Measurements from ENCODE around the gene TRANK1. TPM values are rescaled to one million over a fixed set of nuclear protein-coding genes. Genes with fewer than 3 reads are reported as not detected.
A peak's percentile ranks its signal among the peaks of the same experiment; 100 is the strongest.

TRANK1 gene
- total and polyA plus RNA-seq, 12 donors, result 5.0 to 28.0 (median 14.0) TPM

GRCh38 chr3:36945333-36945980 is 603 bp upstream of the TRANK1 start:
- Histone ChIP-seq H3K4me3 (peak overlapping the region in 1 of 4 donors; percentile 80), H3K4me1 (replicated peaks in 1 of 2) (peaks cover 7 to 21% of the 10 kb centered on the region in 2 donors), H3K27ac (peak overlapping the region in 2 of 5 donors; percentile 78 to 81), H3K27me3 (no peaks in the 10 kb centered on the region), H3K9me3 (replicated peaks in 1 of 3) (peaks cover 0 to 5% (median 0%) of the 10 kb centered on the region in 3 donors), H3K36me3 (replicated peaks in 1 of 2) (no peaks in the 10 kb centered on the region)
- TF ChIP-seq CTCF (IDR thresholded peaks at IDR 0.05), result no peak
- TF ChIP-seq POLR2A (IDR thresholded peaks at IDR 0.05), result no peak
- intact Hi-C loops (cut with DNase I), result no loop called here
- DNase-seq, result no peak
- WGBS, 4 donors, result 82 to 99% (median 86%) methylated on average over 11 to 28 of the region's 28 CpGs

- Histone ChIP-seq H3K9me3 (replicated peaks in 1 of 3) (peaks cover 0 to 5% (median 0%) of the 10 kb centered on the region in 3 donors), H3K27me3 (no peaks in the 10 kb centered on the region), H3K27ac (peak overlapping the region in 4 of 5 donors; percentile 32 to 81 (median 62)), H3K36me3 (replicated peaks in 1 of 2) (no peaks in the 10 kb centered on the region), H3K4me1 (replicated peaks in 1 of 2) (peaks cover 7 to 21% of the 10 kb centered on the region in 2 donors), H3K4me3 (peak overlapping the region; percentile 24 to 89 (median 58))
- TF ChIP-seq POLR2A (IDR thresholded peaks at IDR 0.05), result no peak
- no peak for TF ChIP-seq CTCF (IDR thresholded peaks at IDR 0.05)
- peak; percentile 44 to 67 (median 58) for DNase-seq
- intact Hi-C loops (cut with DNase I), result no loop called here
- 0 to 2% (median 0%) methylated on average over 13 to 56 of the region's 56 CpGs for WGBS, 4 donors
Observed at GRCh38 chr3:36944012-36944640, 728 bp downstream of the TRANK1 start.

- WGBS, 4 donors, result 37 to 50% (median 44%) methylated on average over 10 of the region's 10 CpGs
- Histone ChIP-seq H3K27ac (peak overlapping the region in 1 of 5 donors; percentile 78), H3K27me3 (no peaks in the 10 kb centered on the region), H3K4me3 (peak overlapping the region; percentile 24 to 89 (median 58)), H3K9me3 (replicated peaks in 1 of 3) (peaks cover 0 to 5% (median 0%) of the 10 kb centered on the region in 3 donors), H3K36me3 (replicated peaks in 1 of 2) (no peaks in the 10 kb centered on the region), H3K4me1 (replicated peaks in 1 of 2) (peaks cover 7 to 21% of the 10 kb centered on the region in 2 donors)
- intact Hi-C loops (cut with DNase I), result no loop called here
- TF ChIP-seq POLR2A (IDR thresholded peaks at IDR 0.05), result no peak
- no peak for TF ChIP-seq CTCF (IDR thresholded peaks at IDR 0.05)
- DNase-seq, result no peak
Observed at GRCh38 chr3:36943601-36944000, 1.3 kb downstream of the TRANK1 start.

GRCh38 chr3:36942638-36943248 is 2.1 kb downstream of the TRANK1 start:
- DNase-seq, result no peak
- no peak overlapping the region for H3K4me3 ChIP-seq
- H3K9me3 ChIP-seq (replicated peaks in 1 of 3), result peaks cover 0 to 4% (median 0%) of the 10 kb centered on the region in 3 donors
- H3K4me1 ChIP-seq (replicated peaks in 1 of 2), result peaks cover 7 to 21% of the 10 kb centered on the region in 2 donors
- no peak overlapping the region for H3K27ac ChIP-seq
- no peaks in the 10 kb centered on the region for H3K27me3 ChIP-seq
- H3K36me3 ChIP-seq (replicated peaks in 1 of 2), result no peaks in the 10 kb centered on the region
- intact Hi-C loops (cut with DNase I), result no loop called here
- WGBS, 4 donors, result 96 to 98% (median 98%) methylated on average over 15 to 21 of the region's 21 CpGs
- TF ChIP-seq POLR2A (IDR thresholded peaks at IDR 0.05) (no peak), CTCF (IDR thresholded peaks at IDR 0.05) (no peak)

All from adrenal gland (tissue), 12 donors.